ENCODE data around the gene TRAF6.

DNA sequence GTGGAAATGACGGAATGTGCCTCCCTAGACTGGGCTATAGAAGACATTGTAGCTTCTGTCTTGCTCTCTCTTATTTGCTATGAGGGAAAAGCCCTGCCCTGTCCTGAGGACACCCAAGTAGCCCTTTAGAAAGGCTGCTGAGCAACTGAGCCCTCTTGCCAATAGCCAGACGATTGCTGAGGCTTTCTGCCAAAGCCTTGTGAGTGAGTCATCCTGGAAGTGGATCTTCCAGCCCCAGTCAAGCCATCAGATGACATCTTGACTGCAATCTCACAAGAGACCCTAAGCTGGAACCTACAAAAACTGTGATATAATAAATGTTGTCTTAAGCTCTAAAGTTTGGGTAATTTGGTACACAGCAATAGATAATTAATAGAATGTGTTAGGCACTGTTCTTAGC is 3.9 kb upstream of the TRAF6 start:
- TF ChIP-seq, protein P1, sequence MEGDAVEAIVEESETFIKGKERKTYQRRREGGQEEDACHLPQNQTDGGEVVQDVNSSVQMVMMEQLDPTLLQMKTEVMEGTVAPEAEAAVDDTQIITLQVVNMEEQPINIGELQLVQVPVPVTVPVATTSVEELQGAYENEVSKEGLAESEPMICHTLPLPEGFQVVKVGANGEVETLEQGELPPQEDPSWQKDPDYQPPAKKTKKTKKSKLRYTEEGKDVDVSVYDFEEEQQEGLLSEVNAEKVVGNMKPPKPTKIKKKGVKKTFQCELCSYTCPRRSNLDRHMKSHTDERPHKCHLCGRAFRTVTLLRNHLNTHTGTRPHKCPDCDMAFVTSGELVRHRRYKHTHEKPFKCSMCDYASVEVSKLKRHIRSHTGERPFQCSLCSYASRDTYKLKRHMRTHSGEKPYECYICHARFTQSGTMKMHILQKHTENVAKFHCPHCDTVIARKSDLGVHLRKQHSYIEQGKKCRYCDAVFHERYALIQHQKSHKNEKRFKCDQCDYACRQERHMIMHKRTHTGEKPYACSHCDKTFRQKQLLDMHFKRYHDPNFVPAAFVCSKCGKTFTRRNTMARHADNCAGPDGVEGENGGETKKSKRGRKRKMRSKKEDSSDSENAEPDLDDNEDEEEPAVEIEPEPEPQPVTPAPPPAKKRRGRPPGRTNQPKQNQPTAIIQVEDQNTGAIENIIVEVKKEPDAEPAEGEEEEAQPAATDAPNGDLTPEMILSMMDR (IDR thresholded peaks at IDR 0.05; ENCODE audit: extremely low read depth in 1 of 2, insufficient read depth in 1 of 2, low read depth in 1 of 2, low read length in 2 of 2) = no peak
- no peak for TF ChIP-seq POLR2AphosphoS5 (IDR thresholded peaks at IDR 0.05; ENCODE audit: insufficient read depth, low read depth, low read length)
- no peak for TF ChIP-seq POLR2A (IDR thresholded peaks at IDR 0.05; ENCODE audit: low read depth, low read length)
